Measurements from ENCODE around the gene SART1. TPM values are rescaled to one million over a fixed set of nuclear protein-coding genes. Genes with fewer than 3 reads are reported as not detected.

Gene SART1
- total RNA-seq, 3 donors from 2014 or later = 55.2 to 68.5 (median 55.9) TPM

DNA sequence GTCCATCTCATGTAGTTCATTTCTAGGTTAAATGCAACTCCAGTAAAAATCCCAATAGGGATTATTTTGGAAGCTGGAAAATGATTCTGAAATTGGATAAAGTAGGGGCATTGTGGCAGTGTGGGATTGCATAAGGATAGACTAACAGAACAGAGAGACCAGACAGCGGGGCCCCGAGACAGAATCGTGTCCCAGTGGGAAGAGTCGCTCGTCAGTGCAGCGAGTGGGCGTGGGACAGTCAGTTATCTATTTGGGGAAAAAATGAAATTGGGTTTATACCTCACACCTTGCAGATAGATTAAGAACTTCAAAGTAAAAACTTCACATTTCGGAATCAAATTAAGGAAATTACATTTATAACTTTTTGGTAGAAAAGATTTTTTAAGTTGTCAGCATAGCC is 10.6 kb downstream of the SART1 start:
- DNase-seq (ENCODE audit: low spot score in 2 of 2) = no peak
- Histone ChIP-seq H3K36me3 (peaks cover 3% of the 10 kb centered on the region), H3K27ac (no peak overlapping the region), H3K4me3 (no peak overlapping the region), H3K9me3 (no peaks in the 10 kb centered on the region), H3K4me1 (no peaks in the 10 kb centered on the region), H3K27me3 (no peaks in the 10 kb centered on the region)
- TF ChIP-seq POLR2A (IDR thresholded peaks at IDR 0.05) = no peak
- no peak for TF ChIP-seq POLR2AphosphoS5 (IDR thresholded peaks at IDR 0.05)
- no peak for TF ChIP-seq CTCF (IDR thresholded peaks at IDR 0.05)
- intact Hi-C loops (cut with DNase I; ENCODE audit: low total_unique reads) = no loop called here

- Histone ChIP-seq H3K4me3 (no peak overlapping the region), H3K36me3 (no peaks in the 10 kb centered on the region), H3K27ac (no peak overlapping the region), H3K27me3 (no peaks in the 10 kb centered on the region), H3K9me3 (no peaks in the 10 kb centered on the region), H3K4me1 (no peaks in the 10 kb centered on the region)
- TF ChIP-seq POLR2AphosphoS5 (IDR thresholded peaks at IDR 0.05) = no peak
- no peak for TF ChIP-seq POLR2A (IDR thresholded peaks at IDR 0.05)
- TF ChIP-seq CTCF (IDR thresholded peaks at IDR 0.05) = no peak
- intact Hi-C loops (cut with DNase I; ENCODE audit: low total_unique reads) = no loop called here
- no peak for DNase-seq (ENCODE audit: low spot score in 2 of 2)
These were observed 12.0 kb downstream of the SART1 start for GRCh38 chr11:65973439-65974110.

DNA sequence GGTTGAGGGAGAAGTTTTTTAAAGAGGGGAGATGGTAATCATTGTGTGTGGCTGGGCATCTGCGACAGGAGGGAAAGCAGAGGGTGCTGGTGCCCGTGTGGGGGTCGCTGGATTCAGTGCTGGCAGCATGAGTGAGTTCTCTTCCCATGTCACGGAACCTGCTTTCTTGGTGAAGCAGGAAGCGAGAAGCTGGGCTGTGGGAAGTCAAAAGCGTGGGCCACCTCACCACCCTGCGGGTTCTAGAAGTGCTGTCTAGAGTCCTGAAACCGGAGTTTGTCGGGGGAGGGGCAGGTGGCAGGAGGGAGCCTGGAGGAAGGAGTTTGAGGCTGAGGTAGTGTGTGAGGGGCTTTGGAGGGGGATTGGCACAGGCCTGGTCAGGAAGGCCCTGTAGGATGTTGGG is 14.2 kb downstream of the SART1 start:
- H3K36me3 ChIP-seq = no peaks in the 10 kb centered on the region
- DNase-seq (ENCODE audit: low spot score in 2 of 2) = no peak
- no peaks in the 10 kb centered on the region for H3K27me3 ChIP-seq
- no peaks in the 10 kb centered on the region for H3K9me3 ChIP-seq
- TF ChIP-seq POLR2A (IDR thresholded peaks at IDR 0.05) (no peak), CTCF (IDR thresholded peaks at IDR 0.05) (no peak), POLR2AphosphoS5 (IDR thresholded peaks at IDR 0.05) (no peak)
- H3K27ac ChIP-seq = no peak overlapping the region
- intact Hi-C loops (cut with DNase I; ENCODE audit: low total_unique reads) = no loop called here
- H3K4me1 ChIP-seq = no peaks in the 10 kb centered on the region
- H3K4me3 ChIP-seq = no peak overlapping the region

GRCh38 chr11:65976216-65977176 is 15.0 kb downstream of the SART1 start:
- H3K9me3 ChIP-seq = no peaks in the 10 kb centered on the region
- H3K27me3 ChIP-seq = no peaks in the 10 kb centered on the region
- intact Hi-C loops (cut with DNase I; ENCODE audit: low total_unique reads) = no loop called here
- no peaks in the 10 kb centered on the region for H3K36me3 ChIP-seq
- no peaks in the 10 kb centered on the region for H3K4me1 ChIP-seq
- TF ChIP-seq POLR2A (IDR thresholded peaks at IDR 0.05) = no peak
- TF ChIP-seq POLR2AphosphoS5 (IDR thresholded peaks at IDR 0.05) = no peak
- TF ChIP-seq CTCF (IDR thresholded peaks at IDR 0.05) = no peak
- H3K4me3 ChIP-seq = no peak overlapping the region
- no peak for DNase-seq (ENCODE audit: low spot score in 2 of 2)
- no peak overlapping the region for H3K27ac ChIP-seq

All from breast epithelium (tissue), 4 donors.